Measurements from ENCODE around the gene NUP210L.
"Not testable (repeated sequence)": the region's sequence is repeated elsewhere in the genome, so short reads cannot be mapped to it uniquely, and the experiment has no call there.

The NUP210L gene

DNA sequence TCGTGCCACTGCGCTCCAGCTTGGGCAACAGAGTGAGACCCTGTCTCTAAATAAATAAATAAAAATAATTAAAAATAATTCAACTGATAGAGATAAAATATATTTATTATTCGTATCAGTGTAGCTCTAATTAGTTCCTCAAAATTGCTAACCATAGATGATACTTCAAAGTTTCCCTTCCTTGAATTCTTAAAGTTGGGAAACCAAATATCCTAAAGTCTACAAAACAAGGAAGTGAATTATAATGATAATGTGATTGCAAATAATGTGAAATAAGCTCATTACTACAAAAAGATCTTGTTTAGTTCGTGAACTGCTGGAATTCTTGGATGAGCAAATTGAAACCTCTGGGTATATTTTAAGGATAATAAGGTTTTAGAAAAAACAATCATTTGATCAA is 60.5 kb downstream of the NUP210L start:
- no peak for DNase-seq

DNA sequence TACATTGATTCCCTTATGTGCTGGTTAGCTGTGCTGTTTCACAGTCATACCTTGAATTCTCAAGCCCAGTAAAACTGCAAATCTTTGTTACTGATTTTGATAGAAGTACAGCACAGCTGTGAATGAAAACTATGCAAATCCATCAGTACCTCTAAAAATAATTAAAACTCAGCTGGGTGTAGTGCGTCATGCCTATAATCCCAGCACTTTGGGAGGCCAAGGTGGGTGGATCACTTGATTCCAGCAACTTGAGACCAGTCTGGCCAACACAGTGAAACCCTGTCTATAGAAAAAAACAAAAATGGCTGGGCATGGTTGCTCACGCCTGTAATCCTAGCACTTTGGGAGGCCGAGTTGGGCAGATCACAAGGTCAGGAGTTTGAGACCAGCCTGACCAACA is 61.2 kb downstream of the NUP210L start:
- DNase-seq, result no peak

DNA sequence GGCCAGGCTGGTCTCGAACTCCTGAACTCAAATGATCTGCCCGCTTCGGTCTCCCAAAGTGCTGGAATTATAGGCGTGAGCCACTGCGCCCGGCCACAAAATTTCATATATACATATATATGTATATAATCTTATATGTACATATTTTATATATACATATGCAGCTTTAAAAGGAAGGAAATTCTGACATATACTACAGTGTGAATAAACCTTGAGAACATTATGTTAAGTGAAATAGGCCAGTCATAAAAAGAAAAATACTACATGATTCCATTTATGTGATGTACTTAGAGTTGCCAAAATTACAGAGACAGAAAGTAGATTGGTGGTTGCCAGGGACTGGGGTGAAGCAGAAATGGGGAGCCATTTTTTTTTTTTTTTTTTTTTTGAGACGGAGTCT is 63.2 kb downstream of the NUP210L start:
- DNase-seq, result no peak

DNA sequence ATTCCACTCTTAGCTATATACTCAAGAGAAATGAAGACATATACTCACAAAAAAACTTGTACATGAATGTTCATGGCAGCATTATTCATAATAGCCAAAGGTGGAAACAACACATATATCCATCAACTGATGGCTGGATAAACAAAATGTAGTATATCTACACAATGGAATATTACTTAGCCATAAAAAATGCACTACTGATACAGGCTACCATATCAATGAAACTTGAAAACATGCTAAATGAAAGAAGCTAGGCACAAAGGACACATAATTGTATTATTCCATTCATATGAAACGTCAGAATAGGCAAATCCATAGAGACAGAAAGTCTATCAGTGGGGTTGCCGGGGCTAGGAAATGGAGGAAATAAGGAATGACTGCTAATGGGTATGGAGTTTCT is 67.3 kb downstream of the NUP210L start:
- no peak for DNase-seq

DNA sequence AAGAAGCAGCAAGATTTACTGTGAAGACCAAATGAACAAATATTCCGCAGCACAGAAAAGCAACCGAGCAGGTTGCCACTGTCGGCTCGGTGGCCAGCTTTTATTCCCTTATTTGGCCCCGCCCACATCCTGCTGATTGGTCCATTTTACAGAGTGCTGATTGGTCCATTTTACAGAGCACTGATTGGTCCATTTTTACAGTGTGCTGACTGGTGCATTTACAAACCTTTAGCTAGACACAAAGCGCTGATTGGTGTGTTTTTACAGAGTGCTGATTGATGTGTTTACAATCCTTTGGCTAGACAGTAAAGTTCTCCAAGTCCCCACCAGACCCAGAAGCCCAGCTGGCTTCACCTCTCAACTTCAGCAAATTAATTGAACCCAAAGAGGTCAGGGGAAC is 71.8 kb downstream of the NUP210L start:
- DNase-seq, result not testable (repeated sequence)

DNA sequence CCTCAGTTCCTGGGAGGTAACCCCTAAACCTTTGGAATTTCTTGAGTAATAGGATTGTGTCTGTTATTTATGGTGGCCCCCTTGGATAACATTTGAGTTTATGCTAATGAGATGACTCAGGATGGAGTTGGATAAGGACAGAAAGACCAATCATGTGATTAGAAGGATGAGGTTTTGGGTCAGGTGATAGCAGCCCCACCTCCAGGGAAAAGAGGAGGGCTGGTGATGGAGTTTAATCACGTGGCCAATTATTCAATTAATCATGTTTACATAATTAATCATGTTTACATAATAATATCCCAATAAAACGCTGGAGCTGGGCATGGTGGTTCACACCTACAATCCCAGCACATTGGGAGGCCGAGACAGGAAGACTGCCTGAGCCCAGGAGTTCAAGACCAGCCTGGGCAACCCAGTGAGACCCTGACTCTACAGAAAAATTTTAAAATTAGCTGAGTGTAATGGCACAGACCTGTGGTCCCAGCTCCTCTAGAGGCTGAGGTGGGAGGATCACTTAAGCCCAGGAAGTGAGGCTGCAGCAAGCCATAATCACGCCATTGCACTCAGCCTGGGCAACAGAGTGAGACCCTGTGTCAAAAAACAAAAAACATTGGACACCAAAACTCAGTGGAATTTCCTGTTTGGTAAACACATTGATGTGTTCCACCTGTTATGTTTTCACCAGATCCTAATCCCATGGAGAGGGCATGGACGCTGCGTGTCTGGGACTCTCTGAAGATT is 73.3 kb downstream of the NUP210L start:
- no peak for DNase-seq

DNA sequence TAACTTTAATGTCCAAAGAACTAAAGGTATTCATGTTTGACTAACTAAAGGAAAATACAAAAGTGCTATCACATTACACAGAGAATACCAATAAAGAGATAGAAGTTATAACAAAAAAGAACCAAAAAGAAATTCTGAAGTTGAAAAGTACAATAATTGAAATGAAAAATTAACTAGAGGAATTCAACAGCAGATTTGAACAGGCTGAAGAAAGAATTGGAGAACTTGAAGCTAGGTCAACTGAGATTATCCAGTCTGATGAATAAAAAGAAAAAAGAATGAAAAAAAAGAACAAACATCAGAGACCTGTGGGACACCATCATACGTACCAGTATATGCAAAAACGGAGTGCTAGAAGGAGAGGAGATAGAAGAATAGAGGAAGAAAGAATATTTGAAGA is 78.5 kb downstream of the NUP210L start:
- no peak for DNase-seq

DNA sequence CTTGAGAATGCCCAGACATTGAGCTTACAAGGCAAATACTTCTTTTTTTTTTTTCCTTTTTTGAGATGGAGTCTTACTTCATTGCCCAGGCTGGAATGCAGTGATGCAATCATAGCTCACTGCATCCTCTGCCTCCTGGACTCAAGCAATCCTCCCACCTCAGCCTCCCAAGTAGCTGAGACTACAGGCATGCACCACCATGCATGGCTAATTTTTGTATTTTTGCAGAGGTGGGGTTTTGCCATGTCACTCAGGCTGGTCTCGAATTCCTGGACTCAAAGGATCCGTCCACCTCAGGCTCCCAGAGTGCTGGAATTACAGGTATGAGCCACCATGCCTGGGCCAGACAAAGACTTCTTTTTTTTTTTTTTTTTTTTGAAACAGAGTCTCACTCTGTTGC is 79.1 kb downstream of the NUP210L start:
- DNase-seq, result no peak

DNA sequence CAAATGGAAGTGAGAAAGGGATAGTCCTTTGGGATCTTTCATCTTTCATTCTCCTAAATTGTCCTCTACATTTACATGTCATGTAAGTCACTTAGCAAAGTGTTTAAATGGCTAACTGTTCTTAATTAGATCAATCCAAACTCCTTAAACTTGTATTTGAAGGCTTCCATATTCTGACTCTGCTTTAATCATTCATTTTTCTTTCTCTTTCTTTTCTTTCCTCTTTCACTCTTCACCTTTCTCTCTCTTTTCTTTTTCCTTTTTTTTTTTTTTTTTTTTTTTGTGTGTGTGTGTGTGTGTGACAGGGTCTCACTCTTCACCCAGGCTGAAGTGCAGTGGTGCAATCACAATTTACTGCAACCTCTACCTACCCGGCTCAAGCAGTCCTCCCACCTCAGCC is 92.6 kb downstream of the NUP210L start:
- no peak for DNase-seq

DNA sequence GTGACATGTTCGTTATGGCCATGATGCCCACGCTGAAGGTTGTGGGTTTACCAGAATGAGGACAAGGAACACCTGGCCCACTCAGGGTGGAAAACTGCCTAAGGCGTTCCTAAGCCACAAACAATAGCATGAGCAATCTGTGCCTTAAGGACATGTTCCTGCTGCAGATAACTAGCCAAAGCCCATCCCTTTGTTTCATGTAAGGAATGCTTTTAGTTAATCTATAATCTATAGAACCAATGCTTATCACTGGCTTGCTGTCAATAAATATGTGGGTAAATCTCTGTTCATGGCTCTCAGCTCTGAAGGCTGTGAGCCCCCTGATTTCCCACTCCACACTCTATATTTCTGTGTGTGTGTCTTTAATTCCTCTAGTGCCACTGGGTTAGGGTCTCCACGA is 107.4 kb downstream of the NUP210L start:
- not testable (repeated sequence) for DNase-seq

DNA sequence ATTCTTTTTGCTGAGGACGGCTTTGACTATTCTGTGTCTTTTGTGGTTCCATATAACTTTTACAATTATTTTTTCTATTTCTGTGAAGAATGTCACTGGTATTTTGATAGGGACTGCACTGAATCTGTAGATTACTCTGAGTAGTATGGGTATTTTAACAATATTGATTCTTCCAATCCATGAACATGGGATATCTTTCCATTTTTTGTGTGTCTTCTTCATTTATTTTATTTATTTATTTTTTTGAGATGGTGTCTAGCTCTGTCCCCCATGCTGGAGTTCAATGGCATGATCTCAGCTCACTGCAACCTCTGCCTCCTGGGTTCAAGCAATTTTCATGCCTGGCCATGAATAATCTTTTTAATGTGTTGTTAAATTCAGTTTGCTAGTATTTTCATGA is 121.2 kb downstream of the NUP210L start:
- not testable (repeated sequence) for DNase-seq

DNA sequence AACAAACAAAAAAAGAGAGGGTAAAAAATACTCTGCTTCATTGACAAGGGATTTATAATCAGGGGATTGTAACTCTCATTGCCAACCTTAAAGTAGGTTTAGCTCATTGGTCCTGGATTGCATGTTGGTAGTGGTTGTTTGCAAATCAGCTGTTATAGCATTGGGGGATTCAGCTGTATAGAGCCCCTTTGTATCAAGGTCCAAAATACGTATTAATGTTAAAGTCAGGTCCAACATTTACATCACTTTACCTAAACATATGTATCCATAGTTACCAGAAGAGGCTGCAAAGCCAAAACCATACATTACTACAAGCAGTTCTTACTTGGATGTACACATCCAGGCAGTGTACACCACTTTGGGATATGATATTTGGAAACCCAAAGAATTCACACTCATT is 134.9 kb downstream of the NUP210L start:
- no peak for DNase-seq

DNA sequence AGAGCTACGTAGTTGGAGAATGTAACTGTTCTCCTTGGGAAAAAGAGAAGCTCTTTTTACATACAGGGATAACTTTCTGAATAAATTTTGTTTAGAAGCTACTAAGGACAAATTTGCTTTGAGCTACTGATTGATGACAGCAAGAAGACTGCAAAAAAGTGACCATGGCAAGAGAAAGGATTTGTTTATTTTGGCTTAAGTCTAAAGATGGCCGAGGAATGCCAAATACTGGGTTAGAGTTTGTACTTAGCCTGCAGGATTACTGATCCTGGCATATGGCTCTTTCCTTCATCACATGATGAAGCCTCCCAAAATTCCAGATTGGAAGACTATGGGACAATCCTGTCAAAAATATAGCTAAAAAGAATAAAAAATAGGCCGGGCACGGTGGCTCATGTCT is 135.6 kb downstream of the NUP210L start:
- no peak for DNase-seq

DNA sequence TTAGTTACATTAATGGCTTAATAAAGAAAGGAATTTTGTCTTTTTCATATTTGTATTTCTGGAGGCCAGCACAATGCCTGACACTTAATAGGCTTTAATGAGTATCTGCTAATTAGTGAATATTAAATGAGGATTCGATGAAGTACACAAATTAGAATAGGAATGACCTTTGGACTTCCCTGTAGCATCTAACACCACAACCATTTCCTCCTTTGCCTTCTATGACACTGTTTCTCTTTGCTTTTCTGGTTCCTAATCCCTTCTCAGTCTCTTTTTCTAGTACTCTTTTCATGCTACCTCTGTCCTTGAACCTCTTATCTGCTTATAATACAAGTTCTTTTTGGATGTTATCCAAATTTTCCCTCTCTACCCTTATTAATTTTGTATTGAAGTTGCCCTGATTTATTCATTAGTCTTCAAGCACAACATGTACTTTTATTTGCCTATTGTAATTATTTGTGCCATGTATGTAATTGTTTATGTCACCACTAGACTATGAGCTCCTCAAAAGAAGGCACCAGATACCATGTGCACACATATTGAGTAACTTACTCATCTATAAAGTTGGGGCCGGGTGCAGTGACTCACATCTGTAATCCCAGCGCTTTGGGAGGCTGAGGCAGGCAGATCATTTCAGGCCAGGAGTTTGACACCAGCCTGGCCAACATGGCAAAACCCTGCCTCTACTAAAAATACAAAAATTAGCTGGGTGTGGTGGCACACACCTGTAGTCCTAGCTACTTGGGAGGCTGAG is 140.5 kb downstream of the NUP210L start:
- DNase-seq, result no peak

DNA sequence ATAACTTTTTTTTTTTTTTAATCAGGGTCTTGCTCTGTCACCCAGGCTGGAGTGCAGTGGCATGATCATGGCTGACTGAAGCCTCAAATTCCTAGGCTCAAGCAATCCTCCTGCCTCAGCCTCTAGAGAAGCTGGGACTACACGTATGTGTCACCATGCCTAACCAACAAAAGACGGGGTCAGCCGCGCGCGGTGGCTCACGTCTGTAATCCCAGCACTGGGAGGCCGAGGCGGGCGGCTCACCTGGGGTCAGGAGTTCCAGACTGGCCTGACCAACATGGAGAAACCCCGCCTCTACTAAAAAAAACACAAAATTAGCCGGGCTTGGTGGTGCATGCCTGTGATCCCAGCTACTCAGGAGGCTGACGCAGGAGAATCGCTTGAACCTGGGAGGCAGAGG is 142.3 kb downstream of the NUP210L start:
- not testable (repeated sequence) for DNase-seq

DNA sequence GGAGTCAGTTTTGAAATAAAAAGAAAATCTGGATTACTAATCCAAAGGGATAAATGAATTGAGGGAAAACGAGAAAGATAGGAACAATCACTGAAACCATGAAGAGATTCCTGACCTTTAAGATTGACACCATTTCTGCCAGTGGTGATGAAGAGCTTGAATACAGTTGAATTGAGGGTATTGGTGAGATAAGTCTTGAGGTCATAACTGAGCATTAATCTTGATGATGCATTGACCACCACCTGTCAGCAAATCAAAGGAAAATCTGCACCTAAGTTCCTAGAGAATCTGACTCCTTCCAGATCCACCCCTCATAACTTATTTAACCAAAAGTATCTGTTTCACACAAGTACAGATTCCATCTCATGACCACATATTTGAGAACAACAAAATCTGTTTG is 142.7 kb downstream of the NUP210L start:
- DNase-seq, result no peak

DNA sequence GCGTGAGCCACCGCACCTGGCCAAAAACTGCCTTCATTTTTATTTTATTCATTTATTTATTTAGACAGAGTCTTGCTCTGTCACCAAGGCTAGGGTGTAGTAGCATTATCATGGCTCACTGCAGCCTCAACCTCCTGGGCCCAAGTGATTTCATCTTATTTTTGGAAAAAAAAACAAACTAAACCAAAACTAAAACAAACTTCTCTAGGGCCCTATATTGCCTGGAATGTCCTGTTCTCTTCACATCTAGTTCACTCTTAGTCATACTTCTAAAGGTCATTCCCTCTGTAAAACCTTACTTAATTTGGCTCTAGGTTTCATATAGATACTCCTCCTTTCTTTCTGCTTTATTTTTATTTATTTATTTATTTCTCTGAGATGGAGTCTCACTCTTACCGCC is 148.7 kb downstream of the NUP210L start:
- no peak for DNase-seq

DNA sequence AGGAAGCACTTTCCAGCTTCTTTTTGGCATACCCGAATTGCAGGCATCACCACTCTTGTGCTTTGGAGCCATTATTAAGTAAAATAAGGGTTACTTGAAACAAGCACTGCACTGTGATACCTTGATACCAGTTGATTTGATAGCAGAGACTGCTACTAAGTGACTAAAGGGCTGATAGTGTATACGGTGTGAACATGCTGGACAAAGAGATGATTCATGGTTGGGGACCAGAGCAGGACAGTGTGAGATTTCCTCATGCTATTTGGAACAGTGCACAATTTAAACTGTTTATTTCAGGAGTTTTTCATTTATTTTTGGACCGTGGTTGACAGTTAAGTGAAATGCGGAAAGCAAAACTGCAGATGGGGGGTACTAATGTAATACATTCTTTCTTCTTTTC is 154.5 kb downstream of the NUP210L start:
- DNase-seq, result no peak

DNA sequence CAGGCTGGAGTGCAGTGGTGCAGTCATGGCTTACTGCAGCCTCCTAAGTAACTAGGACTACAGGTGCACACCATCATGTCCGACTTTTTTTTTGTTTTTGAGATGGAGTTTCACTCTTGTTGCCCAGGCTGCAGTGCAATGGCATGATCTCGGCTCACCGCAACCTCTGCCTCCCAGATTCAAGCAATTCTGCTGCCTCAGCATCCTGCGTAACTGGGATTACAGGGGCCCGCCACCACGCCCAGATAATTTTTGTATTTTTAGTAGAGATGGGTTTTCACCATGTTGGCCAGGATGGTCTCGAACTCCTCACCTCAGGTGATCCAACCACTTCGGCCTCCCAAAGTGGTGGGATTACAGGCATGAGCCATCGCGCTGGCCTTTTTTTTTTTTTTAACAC is 158.0 kb downstream of the NUP210L start:
- not testable (repeated sequence) for DNase-seq

DNA sequence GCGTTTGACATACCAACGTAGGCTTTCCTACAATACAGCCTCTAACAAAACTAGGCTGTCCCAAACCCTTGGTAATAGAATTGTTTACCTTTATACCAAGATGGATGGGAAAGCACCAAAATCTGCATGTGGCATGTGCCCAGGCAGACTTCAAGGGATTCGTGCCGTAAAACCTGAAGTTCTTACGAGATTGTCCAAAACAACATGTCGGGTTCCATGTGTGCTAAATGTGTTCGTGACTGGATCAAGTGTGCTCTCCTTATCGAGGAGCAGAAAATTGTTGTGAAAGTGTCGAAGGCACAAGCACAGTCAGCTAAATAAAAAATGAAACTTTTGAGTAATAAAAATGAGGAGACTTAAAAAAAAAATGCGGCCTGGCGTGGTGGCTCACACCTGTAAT is 159.2 kb downstream of the NUP210L start:
- no peak for DNase-seq

DNA sequence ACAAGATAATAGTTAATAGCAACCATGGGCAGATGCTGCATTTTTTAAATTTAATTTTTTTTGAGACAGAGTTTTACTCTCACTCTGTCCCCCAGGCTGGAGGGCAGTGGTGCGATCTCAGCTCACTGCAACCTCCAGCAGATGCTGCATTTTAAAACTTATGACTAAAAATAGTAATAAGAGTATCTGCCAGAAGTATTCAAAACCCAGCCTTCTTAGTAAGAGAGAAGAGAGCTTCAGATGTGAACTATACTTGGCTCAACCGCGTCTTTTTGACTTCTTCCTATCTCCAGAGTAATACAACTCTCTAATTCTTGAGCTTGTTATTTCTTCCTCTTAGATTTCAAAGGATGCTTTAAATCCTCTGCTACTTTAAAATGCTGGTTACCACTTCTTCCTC is 159.7 kb downstream of the NUP210L start:
- DNase-seq, result no peak

DNA sequence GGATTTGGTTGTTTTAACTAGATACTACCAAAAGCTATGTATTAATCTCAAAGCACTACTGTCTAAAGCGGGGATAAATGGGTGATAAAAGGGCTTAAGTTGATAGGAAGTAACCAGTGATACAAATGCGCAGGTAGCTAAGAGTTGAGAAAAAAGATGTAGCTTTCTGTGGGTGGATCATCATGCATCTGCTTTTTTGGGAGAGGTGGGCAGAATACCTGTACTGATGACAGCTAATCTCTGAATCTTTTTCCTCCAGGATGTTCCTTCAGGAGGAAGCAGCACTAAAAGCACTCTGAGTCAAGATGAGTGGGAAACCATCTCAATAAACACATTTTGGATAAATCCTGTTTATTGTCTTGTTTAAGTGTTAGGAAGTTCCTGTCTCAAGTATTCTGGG is 163.1 kb downstream of the NUP210L start:
- no peak for DNase-seq

DNA sequence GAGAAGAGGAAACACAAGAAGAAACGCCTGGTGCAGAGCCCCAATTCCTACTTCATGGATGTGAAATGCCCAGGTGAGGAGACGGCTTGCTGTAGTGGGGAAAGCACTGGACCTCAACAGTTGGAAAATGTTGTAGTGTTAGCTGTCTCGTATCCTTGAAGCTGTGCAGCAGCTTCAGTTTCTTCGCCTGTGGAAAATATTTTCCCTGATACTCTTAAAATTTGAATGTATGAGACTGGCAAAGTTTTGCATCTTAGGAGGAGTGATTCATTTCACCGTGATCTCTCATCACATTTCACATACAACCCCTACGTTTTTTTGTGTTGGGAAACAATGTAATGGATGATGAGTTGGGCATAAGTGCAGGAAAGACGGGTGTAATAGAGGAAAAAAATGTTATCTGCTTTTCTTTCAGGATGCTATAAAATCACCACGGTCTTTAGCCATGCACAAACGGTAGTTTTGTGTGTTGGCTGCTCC is 163.7 kb downstream of the NUP210L start:
- no peak for DNase-seq

DNA sequence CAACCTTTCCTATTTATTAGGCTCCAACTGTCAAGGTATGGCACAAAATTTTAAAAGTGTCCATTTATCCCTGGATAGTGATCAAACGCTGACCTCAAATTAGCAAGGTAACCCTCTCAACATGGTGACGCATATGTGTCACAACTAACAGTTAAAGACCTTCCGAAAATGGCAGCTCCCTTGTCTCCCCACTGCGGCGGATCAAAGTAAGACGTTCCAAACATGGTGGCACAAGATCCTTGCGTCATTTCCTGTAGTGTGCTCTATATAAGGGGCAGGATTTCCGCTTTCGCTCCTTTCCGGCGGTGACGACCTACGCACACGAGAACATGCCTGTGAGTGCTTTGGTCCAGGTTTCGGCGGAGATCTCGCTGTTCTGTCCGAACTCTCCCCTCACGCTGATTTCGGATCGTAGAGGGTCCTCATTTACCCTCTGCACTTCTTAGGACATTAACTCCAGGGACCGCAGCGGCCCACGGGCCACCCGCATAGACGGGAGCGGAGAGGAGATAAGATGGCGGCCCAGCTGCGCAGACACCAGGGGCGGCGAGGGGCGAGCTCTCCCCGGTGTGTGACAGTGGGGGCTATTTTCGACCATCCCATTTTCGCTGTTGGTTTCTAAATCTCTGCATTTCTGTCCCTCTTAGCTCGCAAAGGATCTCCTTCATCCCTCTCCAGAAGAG is 164.3 kb downstream of the NUP210L start, which contains the start of gene RPS27:
Gene RPS27 (plus strand): TSS at position 295 of the 683 bp plus-strand sequence. CDS start 35 bp downstream, at position 330.
- peak; percentile 89 for DNase-seq

All from NCI-H1417 treated with DMSO at 0.1 percent for 48 hours (cell line).